GM18951 (cell line): ENCODE data around the gene CAPZA1.
"Not testable (repeated sequence)": the region's sequence is repeated elsewhere in the genome, so short reads cannot be mapped to it uniquely, and the experiment has no call there.

Experiments
- POLR2A ChIP-seq: IDR thresholded peaks from 4 replicates; pipeline ENCODE4 v1.6.1; 2011; ENCODE audit warnings: mild to moderate bottlenecking; ENCODE audit not compliant: insufficient read length, insufficient read depth; ENCODE audit errors: extremely low read depth
- in situ Hi-C: fragments of 300-500 bp; cut with MboI; formaldehyde crosslinking; loops from one replicate; pipeline ENCODE4 v1.12.0; 2022; ENCODE audit warnings: low sequenced_read_pairs, mixed read lengths, inconsistent platforms; ENCODE audit not compliant: unreplicated experiment

The CAPZA1 gene

GRCh38 chr1:112636597-112637253 is 17.1 kb downstream of the CAPZA1 start:
- no peak for TF ChIP-seq POLR2A
- in situ Hi-C loops: no loop called here

DNA sequence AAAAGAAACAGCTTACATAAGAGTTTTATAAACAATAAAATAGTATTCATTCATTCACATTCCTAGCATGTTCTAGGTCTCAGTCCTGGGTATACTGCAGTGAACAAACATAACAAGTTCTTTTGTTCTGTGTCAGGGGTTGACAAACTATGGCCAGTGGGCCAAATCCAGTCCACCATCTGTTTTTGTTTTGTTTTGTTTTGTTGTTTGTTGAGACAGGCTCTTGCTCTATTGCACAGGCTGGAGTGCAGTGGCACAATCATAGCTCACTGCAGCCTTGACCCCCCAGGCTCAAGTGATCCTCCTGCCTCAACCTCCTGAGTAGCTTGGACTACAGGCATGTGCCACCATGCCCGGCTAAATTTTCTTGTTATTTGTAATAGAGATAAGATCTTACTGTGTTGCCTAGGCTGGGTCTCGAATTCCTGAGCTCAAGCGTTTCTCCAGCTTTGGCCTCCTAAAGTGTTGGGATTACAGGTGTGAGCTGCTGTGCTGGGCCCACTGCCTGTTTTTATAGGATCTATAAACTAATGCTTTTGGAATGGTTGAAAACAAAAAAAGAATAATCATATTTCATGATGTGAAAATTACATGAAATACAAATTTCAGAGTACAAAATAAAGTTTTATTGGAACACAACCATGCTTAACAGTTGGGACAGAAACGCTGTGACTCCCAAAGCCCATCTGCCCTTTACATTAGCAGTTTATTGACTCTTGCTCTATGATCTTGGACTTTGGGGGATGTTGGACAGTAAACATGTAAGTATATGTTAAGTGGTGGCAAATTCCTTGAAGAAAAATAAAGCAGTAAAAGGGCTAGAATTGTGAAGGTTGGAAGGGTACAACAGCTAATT is 17.9 kb downstream of the CAPZA1 start:
- in situ Hi-C loops: no loop called here
- TF ChIP-seq POLR2A: no peak

- in situ Hi-C loops: no loop called here
- TF ChIP-seq POLR2A: no peak
These were observed 18.4 kb downstream of the CAPZA1 start for GRCh38 chr1:112638110-112638428.

DNA sequence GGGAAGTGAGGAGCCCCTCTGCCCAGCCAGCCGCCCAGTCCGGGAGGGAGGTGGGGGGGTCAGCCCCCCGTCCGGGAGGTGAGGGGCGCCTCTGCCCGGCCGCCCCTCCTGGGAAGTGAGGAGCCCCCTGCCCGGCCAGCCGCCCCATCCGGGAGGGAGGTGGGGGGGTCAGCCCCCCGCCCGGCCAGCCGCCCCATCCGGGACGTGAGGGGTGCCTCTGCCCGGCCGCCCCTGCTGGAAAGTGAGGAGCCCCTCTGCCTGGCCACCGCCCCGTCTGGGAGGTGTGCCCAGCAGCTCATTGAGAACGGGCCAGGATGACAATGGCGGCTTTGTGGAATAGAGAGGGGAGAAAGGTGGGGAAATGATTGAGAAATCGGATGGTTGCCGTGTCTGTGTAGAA is 20.8 kb downstream of the CAPZA1 start:
- in situ Hi-C loops: not testable (repeated sequence)

- in situ Hi-C loops: no loop called here
- TF ChIP-seq POLR2A: no peak
These were observed 23.4 kb downstream of the CAPZA1 start for GRCh38 chr1:112643080-112643479.

DNA sequence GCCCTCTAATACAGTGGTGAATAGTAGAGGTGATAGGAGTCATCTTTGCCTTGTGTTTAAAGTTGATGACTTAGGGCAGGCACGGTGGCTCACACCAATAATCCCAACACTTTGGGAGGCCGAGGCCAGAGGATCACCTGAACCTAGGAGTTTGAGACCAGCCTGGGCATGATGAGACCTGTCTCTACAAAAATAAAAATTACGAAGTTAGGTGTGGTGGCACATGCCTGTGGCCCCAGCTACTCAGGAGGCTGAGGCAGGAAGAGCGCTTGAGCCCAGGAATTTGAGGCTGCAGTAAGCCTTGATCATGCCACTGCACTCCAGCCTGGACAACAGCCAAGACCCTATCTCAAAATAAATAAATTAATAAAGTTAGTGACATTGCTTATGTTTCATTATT is 26.6 kb downstream of the CAPZA1 start:
- no peak for TF ChIP-seq POLR2A
- in situ Hi-C loops: no loop called here

- in situ Hi-C loops: no loop called here
These were observed 31.6 kb downstream of the CAPZA1 start for GRCh38 chr1:112651205-112651604.

GRCh38 chr1:112665857-112666256 is 46.2 kb downstream of the CAPZA1 start:
- TF ChIP-seq POLR2A: no peak
- in situ Hi-C loops: no loop called here

More at GRCh38 chr1:112651205-112651604, 31.6 kb downstream of the CAPZA1 start:
- no peak for TF ChIP-seq POLR2A

GRCh38 chr1:112666946-112667345 is 47.3 kb downstream of the CAPZA1 start:
- TF ChIP-seq POLR2A: no peak
- in situ Hi-C loops: no loop called here

DNA sequence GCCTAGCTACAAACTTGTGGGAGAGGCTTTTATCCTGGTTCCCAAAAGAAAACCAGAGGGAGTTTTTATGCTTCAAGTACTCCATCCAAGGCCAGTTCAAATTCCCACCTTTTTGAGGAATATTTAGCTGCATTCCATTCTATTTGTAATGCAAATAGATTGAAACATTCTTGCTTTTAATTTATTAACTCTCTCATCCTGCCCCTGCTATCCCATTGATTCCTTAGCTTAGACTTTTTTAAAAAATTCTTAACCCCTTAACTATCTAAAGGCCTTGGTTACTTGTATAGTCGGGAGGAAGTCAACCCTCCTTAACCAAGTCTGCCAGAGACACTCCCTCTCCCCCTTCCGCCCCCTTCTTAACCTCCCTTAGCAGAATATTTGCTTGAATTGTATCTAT is 52.4 kb downstream of the CAPZA1 start:
- in situ Hi-C loops: no loop called here
- TF ChIP-seq POLR2A: no peak

GRCh38 chr1:112672842-112673241 is 53.2 kb downstream of the CAPZA1 start:
- in situ Hi-C loops: no loop called here
- no peak for TF ChIP-seq POLR2A

GRCh38 chr1:112673592-112674439 is 54.2 kb downstream of the CAPZA1 start:
- in situ Hi-C loops: no loop called here
- TF ChIP-seq POLR2A: no peak

DNA sequence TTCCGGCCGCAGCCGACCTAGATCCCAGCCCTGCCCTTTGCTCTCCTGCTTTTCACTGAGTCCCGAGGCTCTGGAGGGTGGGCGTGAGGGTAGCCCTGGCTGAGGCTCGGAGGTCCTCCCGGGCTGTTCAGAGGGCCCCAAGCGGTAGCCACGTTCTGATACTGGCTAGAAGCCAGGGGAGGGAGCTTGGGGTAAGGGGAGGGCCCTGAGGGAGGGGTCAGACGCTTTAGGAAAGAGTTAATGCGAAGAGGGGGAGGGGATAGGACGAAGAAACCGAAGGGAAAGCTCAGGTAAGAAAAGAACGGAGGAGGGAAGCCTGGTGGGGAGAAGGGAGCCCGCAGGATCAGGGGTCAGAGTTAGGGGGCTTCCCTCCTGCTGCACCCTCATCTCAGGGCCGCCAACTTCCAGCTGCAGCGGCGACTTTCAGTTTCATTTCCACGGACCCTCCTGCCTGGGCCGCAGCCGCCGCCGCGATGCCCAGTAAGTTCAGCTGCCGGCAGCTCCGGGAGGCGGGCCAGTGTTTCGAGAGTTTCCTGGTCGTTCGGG is 54.9 kb downstream of the CAPZA1 start, which contains the start of gene MOV10:
MOV10 (plus strand) TSS at position 220 of the 546 bp plus-strand sequence; CDS start at position 474, 254 bp downstream.
- in situ Hi-C loops: no loop called here
- TF ChIP-seq POLR2A: peak; percentile 50
